HG03575 (cell line): ENCODE results near the gene SCUBE1.

Source experiments
- ATAC-seq: cut with Tn5 transposase; IDR thresholded peaks from one replicate; pipeline ENCODE4 v1.9.1; 2021; ENCODE audit not compliant: unreplicated experiment, insufficient number of reproducible peaks, low FRiP score; ENCODE audit errors: extremely low read depth

The SCUBE1 gene

DNA sequence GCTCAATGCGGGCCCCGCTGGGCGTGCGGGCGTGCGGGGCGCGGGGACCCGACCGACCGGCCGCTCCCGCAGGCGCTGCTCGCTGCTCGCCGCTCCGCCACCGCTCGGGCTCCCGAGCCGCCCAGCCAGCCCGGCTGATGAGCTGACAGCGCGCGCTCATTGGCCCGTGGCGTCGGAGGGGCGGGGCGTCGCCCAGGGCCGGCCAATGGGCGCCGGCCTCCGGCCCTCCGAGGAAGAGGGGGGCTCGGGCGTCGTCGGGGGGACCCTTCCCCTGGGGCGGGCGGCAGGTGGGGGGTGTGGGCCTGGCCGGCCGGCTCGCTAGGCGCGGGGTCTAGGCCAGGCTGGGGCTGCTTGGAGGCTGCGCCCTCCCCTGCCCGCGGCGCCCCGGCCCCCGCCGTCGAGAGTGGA is at the start of gene SCUBE1:
SCUBE1 (minus strand) TSS at position 111 of the 408 bp plus-strand sequence. CDS start 111 bp downstream, outside the sequence.
- ATAC-seq, result no peak

DNA sequence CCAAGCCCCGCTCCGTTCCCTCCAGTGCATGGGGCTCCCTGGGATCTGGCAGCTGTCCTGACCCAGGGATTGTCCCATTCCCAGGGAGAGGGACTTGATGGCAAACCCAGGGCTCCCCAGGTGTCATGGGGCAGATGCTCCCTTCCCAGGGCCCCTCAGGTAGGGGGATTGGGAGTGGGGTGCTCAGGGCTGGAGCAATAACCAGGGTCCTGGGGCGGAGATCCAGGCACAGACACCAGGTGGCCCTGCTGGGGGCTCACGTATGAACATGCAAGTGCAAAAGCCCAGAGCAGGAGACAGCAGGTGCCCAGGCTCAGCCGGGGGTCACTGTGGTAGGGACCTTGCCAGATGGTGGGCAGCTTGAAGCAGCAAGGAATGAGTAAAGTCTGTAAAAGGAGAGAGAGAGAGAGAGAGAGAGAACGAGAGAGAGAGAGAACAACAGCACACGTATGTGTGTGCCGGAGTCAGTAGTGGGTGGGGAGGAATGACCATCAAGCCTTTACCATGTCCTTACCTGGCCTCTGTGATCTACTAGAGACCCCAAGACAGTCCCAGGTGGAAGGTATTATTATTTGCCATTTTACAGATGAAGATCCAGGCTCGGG is 49.3 kb upstream of the SCUBE1 start:
- ATAC-seq, result no peak

DNA sequence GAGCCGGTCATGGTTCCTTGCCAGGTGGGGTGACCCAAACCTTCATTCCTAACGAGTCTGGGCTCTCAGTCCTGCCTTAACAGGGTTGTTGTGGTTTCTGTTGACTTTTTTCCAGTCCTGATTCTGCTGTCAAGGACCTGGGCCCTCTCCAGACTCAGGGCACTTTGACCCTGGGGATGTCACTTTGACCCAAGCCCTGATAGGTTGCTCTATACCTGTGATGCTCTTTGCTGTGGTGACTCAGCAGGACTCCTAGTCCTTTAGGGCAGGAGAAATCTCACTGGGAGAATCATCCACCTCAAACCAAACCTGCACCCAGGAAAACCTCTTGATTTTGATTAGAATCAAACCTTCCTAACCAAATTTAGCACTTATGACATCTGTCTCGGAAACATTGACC is 48.1 kb upstream of the SCUBE1 start:
- ATAC-seq, result no peak

DNA sequence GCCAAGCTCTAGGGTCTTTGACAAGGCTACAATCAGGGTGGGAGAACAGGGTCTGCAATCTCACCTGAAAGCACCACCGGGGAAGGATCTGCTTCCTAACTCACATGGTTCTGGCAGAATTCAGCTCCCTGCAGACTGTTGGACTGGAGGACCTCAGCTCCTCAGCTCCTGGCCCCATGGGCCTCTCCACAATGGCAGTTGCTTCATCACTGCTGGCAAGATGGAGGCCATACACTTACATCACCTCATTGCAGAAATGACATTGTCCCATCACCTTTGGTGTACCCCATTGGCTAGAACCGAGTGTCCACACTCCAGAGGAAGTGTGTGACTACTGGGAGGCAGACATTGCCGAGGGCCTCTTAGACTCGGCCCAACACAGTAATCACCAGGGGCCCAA is 47.7 kb upstream of the SCUBE1 start:
- ATAC-seq, result no peak

DNA sequence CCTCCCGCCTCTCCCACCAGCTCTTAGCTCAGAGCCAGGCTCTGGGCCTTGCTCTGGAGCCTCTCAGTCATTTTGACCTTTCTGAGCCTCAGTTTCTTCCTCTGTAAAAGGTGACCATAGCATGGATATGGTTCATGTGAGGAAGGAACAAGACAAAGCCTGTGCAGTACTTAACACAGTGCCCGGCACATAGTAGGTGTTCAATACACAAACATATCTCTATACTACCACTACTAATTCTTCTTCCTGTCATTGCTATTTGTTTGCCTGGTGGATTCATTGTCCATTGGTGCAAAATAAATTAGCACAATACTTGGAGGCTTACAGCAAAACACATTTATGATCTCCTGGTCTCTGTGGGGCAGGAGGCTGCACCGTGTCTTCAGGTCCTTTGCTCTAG is 47.0 kb upstream of the SCUBE1 start:
- ATAC-seq, result no peak

DNA sequence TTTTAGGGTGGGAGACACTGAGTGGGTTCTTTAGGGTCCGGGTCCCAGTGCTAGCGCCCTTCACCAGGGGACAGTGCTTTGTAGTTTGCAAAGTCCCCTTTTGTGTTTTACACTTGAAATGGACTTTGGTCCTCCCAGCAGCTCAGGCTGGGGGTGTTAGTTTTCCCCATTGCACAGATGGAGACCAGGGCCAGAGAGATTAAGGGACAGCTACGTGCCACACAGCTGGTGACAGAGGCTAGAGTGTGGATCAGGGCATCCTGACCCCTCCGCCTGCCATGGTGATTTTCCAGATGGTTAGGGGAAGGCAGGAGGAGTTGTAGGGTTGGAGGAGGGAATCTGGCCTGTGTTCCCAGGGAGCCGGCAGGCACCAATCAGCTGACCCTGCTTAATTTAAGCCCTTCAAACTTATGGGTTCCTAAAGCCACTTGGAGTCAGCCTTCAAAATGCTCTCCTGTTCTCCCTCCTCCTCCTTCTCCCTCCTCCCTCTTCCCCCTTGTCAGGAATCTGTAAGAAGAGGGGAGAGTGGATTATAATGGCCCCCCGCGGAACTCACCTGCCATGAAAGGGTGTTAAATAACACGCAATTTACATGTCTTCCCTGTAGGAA is 46.2 kb upstream of the SCUBE1 start:
- ATAC-seq, result no peak

DNA sequence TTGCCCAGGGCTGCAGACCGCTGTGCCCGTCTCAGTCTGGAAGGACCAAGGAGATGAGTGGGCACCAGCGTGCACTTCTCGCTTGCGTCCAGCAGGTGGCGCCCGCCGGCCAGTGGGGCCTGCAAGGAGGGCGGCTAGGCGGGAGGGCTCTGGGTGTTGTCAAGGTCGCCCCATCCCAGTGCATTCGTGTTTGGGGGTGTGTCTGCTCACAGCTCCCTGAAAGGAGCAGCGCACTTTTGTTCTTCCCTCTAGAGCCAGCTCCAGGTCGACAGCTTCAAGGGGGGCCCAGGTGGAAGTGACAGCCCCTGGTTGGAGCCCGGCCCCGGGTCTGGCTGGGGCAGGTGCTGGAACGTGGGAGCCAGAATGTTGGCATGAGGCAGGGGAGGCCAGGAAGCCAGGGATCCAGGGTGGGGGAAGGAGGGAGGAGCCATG is 45.3 kb upstream of the SCUBE1 start:
- no peak for ATAC-seq

DNA sequence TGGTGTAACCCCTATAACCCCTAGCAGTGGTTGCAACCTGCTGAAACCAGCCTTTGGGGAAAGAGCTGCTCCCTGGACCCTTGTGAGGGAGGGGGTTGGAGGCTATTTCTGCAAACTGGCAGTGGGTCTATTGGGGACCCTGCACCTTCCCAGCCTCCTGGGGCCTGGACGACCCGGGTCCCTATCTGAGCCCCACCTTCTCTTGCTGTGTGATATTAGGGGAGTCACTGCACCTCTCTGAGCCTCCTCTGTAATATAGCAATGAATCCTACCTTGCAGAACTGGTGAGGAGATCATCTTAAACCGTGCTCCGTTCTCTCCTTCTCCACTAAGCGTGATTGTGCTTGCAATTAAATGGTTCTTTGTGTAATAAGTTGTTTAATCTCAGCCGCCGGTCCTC is 44.6 kb upstream of the SCUBE1 start:
- ATAC-seq, result no peak

DNA sequence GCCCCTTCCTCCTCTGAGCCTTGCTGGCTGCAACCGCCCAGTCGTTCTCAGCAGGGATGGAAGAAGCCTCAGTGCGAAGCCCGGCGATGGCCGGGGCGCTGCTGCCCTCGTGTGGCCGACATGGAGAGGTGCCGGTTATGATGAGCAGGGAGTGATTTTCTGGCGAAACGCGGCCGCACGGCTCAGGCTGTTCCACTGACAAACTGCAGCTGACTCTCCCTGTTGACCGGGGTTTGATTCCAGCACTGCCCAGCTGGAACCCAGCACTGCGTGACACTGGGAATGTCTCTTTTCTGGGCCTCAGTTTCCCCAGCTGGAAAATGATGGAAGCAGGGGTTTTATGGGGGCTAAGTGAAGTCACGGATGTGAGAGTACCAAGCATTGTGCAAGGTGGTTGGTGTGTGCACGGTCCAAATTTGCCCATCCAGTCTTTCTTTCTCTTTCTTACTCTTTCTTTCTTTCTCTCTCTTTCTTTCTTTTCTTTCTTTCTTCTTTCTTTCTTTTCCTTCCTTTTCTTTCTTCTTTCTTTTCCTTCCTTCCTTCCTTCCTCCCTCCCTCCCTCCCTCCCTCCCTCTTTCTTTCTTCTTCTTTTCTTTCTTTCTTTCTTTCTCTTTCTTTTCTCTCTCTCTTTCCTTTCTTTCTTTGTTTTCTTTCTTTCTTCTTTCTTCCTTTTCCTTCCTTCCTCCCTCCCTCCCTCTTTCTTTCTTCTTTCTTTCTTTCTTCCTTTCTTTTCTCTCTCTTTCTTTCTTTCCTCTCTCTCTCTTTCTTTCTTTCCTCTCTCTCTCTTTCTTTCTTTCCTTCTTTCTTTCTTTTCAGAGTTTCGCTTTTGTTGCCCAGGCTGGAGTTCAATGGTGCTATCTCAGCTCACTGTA is 42.8 kb upstream of the SCUBE1 start:
- no peak for ATAC-seq

DNA sequence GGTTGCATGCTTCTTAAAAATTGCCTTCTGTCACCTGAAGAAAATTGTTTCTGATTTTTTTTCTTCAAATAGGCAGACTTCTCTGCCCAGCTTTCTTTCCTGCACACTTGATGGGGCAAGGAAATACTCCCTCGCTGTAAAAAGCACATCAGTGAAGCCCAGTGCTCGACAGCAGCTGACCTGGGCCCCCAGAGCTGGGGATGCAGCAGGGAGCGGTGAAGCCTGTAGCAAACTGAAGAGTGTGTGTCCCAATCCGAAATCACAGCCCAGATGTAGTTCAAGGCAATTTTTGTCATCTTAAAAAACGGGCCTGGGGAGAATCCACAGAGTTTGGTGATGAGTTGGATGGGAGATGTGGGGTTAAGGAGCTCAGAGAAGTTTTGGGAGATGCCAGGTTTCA is 41.7 kb upstream of the SCUBE1 start:
- no peak for ATAC-seq

DNA sequence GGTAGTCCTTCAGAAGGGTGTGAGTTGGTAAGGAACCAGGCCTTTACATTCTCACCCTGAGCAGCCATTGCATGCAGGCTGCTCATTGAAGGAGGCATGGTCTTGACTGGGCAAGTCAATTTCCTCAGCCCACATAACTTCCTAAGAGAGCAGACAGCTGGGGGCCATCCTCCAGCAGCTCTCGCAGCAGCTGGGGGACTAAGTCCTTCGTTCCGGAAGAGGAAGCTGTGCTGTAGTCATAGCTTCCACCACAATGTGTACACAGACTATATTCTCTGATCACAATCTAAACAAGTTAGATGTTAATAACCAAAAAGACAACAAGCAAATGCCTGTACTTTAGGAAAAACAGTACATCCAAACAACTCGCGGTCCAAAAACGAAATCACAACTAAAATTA is 38.5 kb upstream of the SCUBE1 start:
- ATAC-seq, result no peak

DNA sequence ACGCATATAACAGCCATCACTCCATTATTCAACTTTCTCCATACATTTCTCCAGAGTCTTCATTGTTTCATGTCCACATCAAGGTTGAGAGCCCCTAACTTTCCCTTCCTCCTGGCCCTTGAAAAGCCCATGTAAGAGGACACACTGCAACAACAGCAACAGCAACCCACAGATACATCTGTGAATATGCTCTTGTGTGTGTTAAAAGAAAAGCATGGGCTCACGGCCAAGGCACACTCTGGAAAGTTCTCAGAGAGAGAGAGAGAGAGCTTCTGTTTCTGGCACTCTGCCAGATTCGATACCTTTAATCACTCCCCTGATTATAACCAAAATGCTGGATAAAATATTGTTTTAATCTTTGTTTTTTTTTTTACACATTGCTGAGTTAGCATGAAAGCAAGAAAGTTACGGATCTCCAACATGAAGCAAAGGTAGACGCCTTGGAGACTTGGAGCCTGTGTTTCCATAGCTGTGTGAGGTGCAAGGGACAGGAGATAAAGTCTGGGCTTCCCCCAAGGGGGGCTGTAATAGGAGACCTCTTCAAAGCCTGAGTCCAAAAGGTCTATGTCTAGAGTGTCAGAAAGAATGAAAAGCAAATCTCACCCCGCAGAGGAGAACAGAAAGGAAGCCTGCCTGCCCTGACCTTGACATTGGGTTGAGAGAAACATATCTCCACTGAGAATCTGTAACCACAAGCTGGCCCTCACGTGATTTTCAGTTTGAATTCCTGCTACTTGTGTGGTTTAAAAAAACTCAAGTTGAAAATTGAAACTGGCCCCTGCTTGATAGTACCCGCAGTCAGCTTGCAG is 34.9 kb upstream of the SCUBE1 start:
- no peak for ATAC-seq

DNA sequence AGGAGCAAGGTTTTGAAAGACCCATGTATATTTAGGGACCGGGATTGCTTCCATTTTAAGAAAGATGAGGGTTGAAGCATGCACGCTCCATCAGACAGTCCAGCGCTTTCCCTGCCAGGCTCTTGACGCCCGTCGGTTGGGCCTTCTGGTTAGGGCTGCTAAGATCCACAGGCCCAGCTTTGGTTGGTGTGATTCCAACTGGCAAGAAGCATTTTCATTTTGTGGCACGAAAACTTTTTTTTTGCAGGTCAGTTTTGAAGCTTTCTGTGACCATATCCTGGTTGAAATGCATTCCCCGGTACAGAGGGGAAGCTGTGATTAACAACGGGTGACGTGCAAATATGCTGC is 34.4 kb upstream of the SCUBE1 start:
- ATAC-seq, result no peak

DNA sequence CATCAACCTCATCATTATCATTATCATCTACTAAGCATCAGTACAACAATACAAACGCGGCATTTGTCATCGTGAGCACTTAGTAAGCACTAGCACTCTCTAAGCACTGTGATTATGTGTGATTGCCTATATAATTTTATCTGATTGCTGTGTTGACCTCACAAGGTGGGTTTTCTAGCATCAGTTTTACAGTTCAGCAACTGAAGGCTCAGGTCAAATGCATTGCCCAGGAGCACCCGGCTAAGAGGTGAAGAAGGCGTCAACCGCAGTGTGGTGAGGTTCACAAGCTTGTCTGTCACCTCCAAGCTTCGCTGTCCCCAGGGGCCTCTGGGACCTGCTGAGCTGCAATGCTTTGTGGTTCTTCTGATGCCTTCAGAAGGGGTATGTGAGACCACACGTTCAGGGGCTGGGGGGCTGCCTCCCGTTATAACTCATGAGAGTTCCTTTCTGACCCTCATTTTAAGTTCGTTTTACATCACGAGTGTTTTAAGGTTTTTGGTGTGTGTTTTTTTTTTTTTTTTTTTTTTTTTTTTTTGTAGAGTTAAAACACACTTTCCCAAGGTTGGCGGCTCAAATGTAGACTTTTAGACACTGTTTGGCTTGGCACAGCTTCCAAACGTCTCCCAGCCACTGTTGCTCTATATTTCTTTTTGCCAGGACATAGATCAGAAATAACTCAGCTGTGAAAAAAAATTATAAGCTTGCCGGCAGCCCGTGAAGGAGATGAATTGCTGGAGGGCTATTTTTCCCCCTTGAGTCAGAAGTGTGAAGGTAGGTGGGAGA is 33.8 kb upstream of the SCUBE1 start:
- no peak for ATAC-seq

DNA sequence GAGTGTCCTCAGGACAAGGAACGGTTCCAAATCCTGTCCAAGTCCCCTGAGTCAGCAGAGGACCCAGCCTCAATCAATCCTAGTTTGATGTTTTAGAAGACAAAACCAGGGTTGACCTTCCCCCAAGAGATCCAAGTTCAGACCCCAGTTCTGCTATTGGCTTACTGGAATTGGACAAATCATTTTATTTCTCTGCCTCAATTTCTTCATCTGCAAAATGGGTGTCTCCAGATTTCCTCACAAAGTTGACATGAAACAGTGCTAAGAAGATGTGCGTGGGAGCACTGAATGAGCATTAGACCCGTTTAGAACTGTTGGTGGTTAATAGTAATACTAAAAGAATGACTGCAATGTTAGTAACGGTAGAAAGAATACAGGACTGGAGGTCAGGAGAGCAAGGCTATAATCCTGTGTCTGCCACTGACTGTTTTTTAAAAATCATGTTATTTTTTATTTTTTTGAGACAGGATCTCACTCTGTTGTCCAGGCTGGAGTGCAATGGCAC is 32.8 kb upstream of the SCUBE1 start:
- no peak for ATAC-seq

DNA sequence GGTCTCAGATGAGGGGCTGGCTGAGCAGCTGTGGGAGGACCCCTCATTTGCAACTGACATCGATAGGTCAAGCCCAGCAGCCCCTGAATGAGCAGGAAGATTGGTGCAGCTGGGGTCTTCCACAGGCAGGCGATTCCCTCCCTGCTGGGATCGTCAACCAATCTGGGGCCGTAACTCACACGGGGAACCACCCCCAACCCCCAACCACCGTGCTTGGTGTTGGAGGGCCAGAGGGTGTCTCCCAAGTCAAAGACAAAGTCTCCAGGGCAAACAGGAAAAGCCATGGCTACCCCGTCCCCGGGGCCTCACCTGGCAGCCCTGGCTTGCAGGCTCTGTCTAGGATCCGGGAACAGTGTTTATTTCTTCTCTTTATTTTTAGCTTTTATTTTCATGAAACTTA is 26.9 kb upstream of the SCUBE1 start:
- ATAC-seq, result no peak

DNA sequence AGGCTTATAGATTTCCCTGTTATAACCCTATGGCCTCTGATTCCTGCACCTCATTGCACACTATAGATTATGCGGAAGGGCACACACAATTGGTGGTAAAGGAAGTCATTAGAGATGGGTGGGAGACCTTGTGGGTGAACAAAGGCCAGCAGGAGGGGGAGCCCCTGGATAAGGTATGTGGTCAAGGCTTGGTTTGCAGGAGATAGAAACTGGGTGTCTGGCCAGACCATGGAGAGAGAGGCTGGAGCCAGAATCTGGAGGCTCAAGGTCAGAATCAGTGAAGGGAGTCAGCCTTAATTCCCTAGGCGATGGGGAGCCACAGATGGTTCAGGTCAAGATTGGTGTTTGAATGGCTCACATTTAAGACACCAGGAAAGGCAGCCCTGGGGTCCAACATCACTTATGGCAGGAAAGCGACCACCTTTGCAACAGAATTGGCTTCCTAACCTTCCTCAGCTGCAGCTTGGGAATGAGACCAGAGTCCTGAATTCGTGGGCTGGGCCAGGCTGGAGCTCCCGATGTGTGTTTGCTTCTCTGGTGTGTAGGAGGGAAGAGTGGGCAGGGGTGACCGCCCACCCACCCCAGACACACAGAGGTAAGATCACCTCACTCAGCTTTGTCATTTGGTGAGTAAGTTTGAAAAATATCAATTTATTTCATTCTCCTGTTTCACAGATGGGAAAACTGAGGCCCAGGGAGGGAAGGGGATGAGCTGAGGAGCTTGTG is 22.7 kb upstream of the SCUBE1 start:
- ATAC-seq, result no peak

DNA sequence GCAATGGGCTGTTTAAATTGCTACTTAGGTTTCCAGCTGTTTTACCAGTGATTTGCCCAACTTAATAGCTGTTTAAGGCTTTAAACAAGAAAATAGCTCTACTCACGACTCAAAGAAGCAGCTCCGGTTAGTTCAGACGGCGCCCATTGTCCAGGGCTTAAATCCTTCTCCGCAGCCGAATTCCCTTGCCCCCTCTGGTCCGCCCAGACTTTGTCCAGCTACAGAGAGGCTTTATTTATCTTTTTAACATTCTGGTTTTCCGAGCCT is 20.9 kb upstream of the SCUBE1 start:
- ATAC-seq, result no peak
